Measurements from ENCODE around the gene FER.
"Not testable (repeated sequence)": the region's sequence is repeated elsewhere in the genome, so short reads cannot be mapped to it uniquely, and the experiment has no call there.

Gene FER

DNA sequence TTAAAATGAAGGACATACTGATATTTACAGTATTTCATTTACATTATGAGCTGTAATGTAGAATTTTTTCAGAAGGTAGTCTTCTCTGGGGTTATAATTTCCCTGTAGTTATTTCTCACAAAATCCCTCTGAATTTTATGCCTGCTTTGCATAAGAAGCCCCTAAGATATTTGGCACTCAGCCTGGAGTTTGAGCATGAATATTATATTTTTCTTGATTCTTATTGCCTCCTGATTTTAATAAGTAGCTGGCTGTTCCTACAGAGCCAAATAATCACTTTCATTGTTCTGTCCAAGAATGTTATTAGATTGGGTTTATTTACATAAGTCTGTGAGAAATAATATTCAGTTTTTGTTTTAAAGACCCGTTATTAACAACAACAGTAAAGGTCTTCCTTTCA lies 195.0 kb downstream of the FER start:
- DNase-seq = no peak
- intact Hi-C loops (cut with DNase I) = no loop called here

DNA sequence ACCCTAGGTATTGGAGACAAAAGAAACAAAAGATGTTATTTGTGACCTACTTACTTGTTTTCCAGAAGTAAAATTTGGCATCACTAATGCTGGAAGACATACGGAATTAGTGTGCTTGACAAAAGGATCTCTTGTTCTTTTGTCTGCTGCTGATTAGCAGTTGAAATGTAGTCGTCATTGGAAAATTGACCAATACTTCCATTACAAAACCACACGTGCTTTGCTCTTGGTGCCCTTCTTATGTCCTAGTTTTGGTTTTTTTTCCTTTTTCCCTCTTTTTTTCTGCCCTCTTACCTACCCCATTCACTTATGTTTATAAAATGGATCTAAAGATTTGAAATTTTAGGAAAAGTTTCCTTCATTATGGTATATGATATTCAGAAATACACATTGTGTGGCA lies 197.4 kb downstream of the FER start:
- intact Hi-C loops (cut with DNase I) = no loop called here
- no peak for DNase-seq

DNA sequence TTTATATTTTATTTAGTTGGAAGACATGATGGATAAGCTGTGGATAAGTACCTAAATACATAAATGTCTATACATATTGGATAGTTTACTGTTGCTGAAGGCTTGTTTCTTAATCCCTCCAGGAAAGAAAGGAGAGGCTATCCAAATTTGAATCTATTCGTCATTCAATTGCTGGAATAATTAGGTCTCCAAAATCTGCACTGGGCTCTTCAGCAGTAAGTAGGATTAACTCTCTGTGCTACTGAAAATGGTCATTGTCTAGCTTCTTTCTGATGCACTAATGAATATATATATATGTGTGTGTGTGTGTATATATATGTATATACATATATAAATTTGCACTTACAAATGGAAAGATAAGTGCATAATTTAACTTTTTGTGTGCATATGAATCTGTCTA lies 198.3 kb downstream of the FER start:
- no peak for DNase-seq
- intact Hi-C loops (cut with DNase I) = no loop called here

DNA sequence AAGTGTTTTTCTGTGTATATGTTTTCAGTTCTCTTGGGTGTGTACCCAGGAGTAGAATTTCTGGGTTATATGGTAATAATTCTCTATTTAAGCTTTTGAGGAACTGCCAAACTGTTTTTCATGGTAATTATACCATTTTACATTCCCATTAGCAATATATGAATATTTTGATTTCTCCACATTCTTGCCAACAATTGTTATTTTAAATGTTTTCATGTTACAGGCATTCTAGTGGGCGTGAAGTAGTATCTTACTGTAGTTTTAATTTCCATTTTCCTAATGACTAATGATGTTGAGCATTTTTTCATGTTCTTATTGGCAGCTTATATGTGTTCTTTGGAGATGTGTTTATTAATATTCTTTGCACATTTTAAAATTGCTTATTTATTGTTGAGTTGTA lies 199.5 kb downstream of the FER start:
- no peak for DNase-seq
- intact Hi-C loops (cut with DNase I) = no loop called here

DNA sequence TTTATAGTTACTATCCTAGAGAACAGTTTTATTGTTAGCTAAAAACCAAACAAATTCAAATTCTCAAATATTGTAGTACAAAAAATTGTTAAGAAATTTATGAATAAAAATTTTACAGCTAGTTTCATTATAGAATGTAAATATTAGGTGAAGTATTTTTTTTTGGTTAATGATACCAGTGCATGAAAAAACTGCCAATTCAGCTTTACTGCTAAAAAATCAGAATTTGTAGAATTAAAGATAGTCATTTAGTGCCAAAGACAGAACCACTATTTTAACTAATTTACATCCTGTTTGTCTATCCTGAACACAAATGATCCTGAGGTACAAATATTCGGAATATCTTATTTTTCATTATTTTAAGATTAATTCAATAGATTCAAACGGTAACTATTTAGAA lies 202.6 kb downstream of the FER start:
- intact Hi-C loops (cut with DNase I) = no loop called here

DNA sequence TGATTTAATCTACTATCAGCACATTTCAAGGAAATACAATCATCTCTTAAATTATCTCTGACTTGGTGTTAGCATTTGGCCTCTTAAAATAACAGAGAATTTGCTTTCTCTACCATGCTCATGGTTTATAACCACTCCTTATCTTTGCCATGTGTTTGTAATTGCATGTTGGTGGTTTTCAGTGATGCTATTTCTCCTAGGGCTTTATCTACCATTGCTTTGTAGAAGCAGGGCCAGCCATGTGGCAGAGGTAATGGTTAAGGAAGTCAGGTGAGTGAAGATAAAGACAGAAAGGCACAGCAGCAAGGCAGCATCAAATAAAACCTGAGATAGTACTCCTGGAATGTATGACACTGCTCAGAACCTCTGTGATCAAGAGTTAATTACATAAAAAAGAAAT lies 206.2 kb downstream of the FER start:
- intact Hi-C loops (cut with DNase I) = no loop called here
- DNase-seq = no peak

More for the DNA sequence above, 202.6 kb downstream of the FER start:
- no peak for DNase-seq

DNA sequence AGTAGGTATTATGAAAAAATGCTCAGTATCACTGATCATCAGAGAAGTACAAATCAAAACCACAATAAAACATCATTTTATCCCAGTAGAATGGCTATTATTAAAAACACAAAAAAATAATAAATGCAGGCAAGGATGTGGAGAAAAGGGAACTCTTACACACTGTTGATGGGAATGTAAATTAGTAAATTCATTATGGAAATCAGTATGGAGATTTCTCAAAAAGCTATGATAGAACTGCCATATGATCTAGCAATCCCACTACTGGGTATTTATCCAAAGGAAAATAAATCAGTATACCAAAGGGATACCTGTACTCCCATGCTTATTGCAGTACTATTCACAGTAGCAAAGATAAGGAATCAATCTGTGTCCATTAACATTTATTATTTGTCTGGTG lies 209.6 kb downstream of the FER start:
- intact Hi-C loops (cut with DNase I) = no loop called here
- no peak for DNase-seq

DNA sequence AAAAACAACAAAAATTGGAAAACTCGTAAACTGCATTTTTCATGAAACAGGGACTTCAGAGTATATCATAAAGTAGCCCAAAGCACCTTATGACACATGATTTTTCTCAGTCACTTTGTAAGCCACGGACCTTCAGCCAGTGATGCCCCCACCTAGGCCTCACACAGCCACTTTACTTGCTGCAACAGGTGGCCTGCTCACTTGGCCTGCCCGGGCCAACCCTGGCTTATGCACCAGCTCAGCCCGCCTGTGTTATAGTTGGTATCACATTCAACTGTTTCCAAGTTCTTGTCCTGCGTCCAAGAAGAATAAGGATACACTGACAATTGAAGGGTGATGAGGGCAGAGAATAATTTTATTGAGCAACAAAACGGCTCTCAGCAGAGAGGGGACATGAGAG lies 219.2 kb downstream of the FER start:
- intact Hi-C loops (cut with DNase I) = no loop called here
- DNase-seq = peak in 2 of 10 donors; percentile 28 to 52

DNA sequence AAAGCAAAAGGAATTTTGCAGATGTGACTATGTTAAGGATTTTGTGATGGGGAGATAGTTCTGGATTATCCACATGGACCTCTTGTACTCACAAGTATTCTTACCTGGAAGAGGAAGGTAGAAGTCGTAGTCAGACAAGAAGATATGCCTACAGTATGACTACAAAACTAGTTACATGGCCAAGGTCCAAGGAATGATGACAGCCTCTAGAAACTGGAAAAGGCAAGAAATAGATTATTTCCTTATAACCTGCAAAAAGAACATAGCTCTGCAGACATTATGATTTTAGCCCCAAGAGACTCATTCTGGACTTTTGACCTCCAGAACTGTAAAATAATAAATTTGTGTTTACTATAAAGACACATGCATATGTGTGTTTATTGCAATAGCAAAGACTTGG lies 226.9 kb downstream of the FER start:
- intact Hi-C loops (cut with DNase I) = no loop called here
- no peak for DNase-seq

DNA sequence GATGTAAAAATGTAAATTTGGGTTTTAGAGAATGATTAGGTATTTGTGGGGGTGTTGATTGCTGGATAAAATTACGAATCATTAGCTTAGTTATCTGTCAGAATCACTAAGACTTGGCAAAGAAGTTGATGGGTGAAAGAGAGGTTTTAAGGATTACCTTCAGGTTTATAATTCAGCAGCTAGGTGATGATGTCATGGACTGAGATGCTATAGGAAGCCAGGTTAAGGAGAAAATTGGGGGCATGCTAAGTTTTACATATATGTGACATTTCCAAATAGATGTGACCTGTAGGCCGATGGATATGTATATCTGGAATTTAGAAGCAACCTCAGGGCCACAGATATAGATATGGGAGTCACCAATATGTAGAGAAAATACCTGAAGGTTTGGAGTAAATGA lies 228.0 kb downstream of the FER start:
- DNase-seq = no peak
- intact Hi-C loops (cut with DNase I) = no loop called here

DNA sequence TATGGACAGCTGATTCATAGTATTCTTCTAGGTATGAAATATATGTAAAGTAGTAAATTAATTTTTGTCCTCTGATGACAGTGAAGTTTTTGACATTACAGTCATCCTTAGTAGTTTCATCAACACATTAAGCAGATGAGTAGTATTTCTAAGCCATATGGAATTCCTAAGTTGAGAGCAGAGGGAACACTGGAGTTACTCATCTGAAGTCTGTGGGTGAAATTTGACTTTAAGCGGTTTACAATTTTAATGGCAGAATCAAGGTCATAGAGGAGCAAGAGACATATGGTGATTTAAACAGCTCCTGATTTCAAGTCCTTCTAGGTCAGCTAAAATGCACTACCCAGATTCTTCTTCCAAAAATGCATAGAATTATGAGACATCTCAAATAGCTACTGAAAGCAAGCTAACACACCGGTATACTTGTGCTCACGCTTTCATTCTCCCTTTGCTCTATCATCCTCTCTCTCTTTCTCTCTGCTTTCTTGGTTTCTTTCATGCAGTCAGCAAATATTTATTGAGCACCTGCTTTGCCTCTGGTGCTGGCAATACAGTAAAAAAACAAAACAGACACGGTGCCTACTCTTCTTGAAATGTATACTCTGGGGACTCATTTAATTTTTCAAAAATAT lies 235.9 kb downstream of the FER start:
- intact Hi-C loops (cut with DNase I) = no loop called here
- DNase-seq = no peak

DNA sequence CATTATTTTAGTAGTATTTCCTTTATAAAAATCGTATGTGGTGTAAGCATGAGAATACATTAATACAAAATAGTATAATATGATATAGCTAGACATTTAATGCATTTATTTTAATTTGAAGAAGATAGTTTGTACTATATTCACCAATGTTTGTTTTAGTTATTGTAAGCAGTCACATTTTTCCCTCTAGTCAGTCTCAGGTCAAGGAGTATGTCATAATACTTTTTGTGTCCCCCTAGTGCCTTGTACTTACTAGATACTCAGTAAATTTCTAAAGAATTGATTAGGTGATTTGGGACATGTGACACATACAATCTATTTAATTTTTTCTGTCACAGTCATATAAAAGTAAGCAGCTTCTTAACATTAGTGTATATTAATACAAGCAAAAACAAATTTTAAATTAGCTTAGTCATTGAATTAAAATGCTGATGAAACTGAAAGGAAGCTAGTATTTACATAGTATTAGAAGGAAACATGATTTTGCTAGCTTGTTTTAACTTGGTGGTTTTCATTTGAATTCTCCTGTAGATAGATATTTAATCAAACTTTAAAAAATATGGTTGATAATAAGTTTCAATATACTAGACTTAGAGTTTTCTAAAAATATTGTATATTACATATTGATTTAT lies 242.2 kb downstream of the FER start:
- no peak for DNase-seq

DNA sequence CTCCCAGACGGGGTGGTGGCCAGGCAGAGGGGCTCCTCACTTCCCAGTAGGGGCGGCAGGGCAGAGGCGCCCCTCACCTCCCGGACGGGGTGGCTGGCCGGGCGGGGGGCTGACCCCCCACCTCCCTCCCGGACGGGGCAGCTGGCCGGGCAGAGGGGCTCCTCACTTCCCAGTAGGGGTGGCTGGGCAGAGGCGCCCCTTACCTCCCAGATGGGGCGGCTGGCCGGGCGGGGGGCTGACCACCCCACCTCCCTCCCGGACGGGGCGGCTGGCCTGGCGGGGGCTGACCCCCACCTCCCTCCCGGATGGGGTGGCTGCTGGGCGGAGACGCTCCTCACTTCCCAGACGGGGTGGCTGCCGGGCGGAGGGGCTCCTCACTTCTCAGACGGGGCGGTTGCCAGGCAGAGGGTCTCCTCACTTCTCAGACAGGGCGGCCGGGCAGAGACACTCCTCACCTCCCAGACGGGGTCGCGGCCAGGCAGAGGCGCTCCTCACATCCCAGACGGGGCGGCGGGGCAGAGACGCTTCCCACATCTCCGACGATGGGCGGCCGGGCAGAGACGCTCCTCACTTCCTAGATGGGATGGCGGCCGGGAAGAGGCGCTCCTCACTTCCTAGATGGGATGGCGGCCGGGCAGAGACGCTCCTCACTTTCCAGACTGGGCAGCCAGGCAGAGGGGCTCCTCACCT lies 244.8 kb downstream of the FER start:
- DNase-seq = peak in 1 of 10 donors; percentile 72
- intact Hi-C loops (cut with DNase I) = not testable (repeated sequence)

More for the DNA sequence above, 242.2 kb downstream of the FER start:
- intact Hi-C loops (cut with DNase I) = no loop called here

DNA sequence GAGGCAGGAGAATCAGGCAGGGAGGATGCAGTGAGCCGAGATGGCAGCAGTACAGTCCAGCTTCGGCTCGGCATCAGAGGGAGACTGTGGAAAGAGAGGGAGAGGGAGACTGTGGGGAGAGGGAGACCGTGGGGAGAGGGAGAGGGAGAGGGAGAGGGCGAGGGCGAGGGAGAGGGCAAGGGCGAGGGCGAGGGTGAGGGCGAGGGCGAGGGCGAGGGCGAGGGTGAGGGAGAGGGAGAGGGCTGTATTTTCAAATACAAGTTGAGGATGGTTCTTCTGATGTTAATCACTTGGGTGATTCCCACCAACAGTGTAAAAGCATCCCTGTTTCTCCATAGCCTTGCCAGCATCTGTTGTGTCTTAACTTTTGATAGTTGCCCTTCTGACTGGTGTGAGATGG lies 245.7 kb downstream of the FER start:
- intact Hi-C loops (cut with DNase I) = not testable (repeated sequence)
- DNase-seq = peak in 1 of 10 donors; percentile 57

DNA sequence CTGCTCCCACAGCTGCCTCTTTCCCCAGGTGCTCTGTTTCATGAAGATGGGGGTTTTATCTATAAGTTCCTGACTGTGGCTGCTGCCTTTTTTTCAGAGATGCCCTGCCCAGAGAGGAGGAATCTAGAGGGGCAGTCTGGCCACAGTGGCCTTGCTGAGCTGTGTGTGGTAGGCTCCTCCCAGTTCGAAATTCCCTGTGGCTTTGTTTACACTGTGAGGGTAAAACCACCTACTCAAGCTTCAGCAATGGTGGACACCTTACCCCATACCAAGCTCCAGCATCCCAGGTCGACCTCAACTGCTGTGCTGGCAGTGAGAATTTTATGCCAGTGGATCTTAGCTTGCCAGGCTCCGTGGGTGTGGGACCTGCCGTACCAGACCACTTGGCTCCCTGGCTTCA lies 250.0 kb downstream of the FER start:
- intact Hi-C loops (cut with DNase I) = no loop called here
- peak in 2 of 10 donors; percentile 30 to 58 for DNase-seq

DNA sequence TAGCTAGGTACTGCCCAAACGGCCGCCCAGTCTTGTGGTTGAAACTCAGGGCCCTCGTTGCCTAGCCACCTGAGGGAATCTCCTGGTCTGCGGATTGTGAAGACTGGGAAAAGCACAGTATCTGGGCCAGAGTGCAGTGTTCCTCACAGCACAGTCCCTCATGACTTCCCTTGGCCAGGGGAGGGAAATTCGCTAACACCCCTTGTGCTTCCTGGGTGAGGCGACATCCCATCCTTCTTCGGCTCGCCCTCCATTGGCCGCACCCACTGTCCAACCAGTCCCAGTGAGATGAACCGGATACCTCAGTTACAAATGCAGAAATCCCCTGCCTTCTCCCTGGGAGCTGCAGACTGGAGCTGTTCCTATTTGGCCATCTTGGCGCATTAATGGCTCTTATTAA lies 250.5 kb downstream of the FER start:
- peak in 2 of 10 donors; percentile 24 to 49 for DNase-seq
- intact Hi-C loops (cut with DNase I) = no loop called here

DNA sequence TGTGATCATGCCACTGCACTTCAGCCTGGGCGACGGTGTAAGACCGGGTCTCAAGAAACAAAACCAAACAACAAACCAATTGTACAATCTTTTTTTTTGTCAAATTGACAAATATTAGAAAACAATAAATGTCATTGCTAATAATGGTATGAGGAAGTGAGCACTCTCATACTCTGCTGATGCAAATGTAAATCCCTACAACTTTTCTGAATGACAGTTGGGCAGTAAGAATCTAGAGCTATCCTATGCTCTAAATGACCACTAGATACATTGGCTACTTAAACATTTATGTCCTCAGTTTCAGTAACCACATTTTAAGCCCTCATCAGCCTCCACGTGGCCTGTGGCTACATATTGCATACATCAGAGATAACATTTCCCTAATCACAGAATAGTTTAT lies 256.2 kb downstream of the FER start:
- intact Hi-C loops (cut with DNase I) = no loop called here

DNA sequence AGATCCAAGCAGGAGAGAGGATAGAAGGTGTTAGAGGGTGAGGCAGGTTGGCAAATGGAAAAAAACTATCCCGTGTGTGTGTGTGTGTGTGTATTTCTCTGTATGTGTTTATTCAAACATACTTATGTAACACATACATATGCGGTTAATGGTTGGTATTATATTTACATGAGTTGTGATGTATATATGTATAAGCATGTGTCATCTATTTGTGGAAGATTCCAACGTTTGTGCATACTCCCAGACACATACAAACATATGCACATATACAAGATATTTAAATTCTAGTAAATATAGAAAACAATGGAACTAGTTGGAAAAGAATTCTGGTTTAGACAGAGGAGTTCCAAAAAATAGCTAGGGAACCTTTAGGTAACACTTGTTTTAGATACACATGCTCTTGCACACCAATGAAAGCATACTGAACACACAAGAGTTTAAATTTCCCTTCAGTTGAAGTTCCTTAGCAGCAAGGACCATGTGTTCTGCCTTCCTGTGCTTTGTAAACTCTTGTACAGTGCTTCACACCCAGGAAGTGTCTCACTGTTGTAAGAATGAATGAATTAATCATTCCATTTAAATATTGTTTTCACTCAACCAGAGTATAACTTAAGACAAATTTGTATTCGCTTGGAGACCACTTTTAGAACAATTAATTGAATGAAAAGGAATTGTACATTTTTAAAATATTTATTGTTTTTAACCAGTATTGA lies 257.8 kb downstream of the FER start:
- DNase-seq = no peak
- intact Hi-C loops (cut with DNase I) = no loop called here

More for the DNA sequence above, 256.2 kb downstream of the FER start:
- no peak for DNase-seq

DNA sequence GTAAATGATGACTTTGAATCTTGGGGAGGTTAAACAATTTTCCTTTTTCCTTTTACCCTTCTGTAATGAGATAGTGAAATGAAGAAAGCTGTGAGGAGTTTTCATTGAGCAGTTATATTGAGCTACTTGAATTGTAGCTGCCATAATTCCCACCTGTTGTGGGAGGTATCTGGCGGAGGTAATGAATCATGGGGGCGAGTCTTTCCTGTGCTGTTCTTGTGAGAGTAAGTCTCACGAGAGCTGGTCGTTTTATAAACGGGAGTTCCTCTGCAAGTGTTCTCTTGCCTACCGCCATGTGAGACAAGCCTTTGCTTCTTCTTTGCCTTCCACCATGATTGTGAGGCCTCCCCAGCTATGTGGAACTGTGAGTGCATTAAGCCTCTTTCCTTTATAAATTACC lies 258.4 kb downstream of the FER start:
- DNase-seq = no peak
- intact Hi-C loops (cut with DNase I) = no loop called here

DNA sequence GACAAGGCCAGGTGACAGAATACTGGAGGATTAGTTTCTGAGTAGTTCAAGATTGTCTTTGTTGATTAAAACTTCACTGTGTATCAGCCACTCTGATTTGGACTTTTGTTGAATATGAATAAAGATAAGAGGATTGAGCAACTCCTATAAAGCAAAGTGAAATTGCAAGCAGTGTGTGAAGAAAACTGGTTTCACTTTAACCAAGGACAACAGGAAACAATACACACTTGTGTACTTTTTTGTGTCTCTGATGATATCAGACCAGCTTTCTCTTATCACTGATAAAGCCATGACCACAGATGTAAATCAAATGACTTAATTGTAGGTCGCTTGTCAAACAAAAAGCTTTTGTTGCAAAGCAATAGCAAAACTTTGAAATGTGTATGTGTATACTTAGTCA lies 268.6 kb downstream of the FER start:
- intact Hi-C loops (cut with DNase I) = no loop called here
- no peak for DNase-seq

DNA sequence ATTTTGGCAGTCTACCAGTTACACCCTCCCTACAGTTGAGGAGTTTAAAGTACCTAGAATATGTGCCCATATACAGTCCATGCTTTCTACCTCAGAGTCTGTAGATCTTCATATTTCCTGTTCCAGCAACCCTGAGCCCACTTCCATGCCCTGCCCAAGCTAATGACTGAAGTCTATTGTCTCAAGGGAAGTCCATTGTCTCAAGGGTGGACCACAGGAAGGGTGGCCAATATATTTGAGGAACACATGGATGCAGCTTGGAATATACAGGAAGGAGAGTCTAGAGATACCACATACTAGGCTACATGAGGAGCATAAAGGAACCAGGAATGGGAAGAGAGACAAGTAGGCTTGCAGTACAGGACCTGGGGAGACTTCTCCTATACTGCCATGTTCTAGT lies 274.4 kb downstream of the FER start:
- no peak for DNase-seq
- intact Hi-C loops (cut with DNase I) = no loop called here
